Endothelial cell of umbilical vein (primary cell): ENCODE results near the gene ASB6. TPM values are rescaled to one million over a fixed set of nuclear protein-coding genes. Genes with fewer than 3 reads are reported as not detected.

ENCODE experiments used
- BruUV-seq: library from RNA; stranded (reverse); fragments of 400-500 nt; replicated peaks from 2 replicates; lab custom pipeline; 2021; lab: Mats Ljungman, UMichigan
- CTCF ChIA-PET: fragments of 300-600, 350-600 bp; sonication (Branson Sonifier 250); formaldehyde crosslinking; loops from one replicate; lab custom pipeline; 2021; ENCODE audit warnings: antibody characterized with exemption, inconsistent platforms; lab: Charles Lee
- POLR2A ChIA-PET: fragments of 300-600, 350-600 bp; sonication (Branson Sonifier 250); formaldehyde crosslinking; loops from one replicate; lab custom pipeline; 2021; ENCODE audit warnings: antibody characterized with exemption, inconsistent platforms; lab: Charles Lee
- DNase-seq: peaks from one replicate; pipeline ENCODE4 v3.0.0-alpha.2; 2011; ENCODE audit warnings: low read depth, low spot score
- FAIRE-seq: peaks from 2 replicates; lab custom pipeline; 2011; peaks lifted over from hg19 to GRCh38; lab: Jason Lieb, UNC
- H2AFZ ChIP-seq: 2 replicates; pipeline ENCODE4 v1.6.0; 2012; ENCODE audit warnings: low read depth, low read length, control low read depth, inconsistent platforms
- H3K27ac ChIP-seq: 2 replicates; pipeline ENCODE4 v1.5.1; 2011; ENCODE audit warnings: low read depth, mild to moderate bottlenecking, control low read depth, low read length, moderate library complexity; ENCODE audit not compliant: insufficient read depth
- H3K27me3 ChIP-seq, 2 experiments: 2 replicates each; pipeline versions ENCODE4 v1.6.0 to v1.6.1; 2011; ENCODE audit warnings: low read length in 2 of 2, mixed read lengths in 1 of 2; ENCODE audit not compliant: control insufficient read depth in 2 of 2, insufficient read depth in 2 of 2
- H3K36me3 ChIP-seq, 2 experiments: 2 replicates in 1 of 2; 3 replicates in 1 of 2; pipeline ENCODE4 v1.5.1; 2011; ENCODE audit warnings: low read length in 2 of 2, mild to moderate bottlenecking in 1 of 2, moderate library complexity in 1 of 2; ENCODE audit not compliant: control insufficient read depth in 2 of 2, insufficient read depth in 2 of 2; ENCODE audit errors: extremely low read depth in 1 of 2
- H3K4me1 ChIP-seq: 3 replicates; pipeline ENCODE4 v1.5.1; 2011; ENCODE audit warnings: mild to moderate bottlenecking, low read length; ENCODE audit not compliant: control insufficient read depth, insufficient read depth; ENCODE audit errors: extremely low read depth
- H3K4me2 ChIP-seq: 2 replicates; pipeline ENCODE4 v1.6.1; 2011; ENCODE audit warnings: low read length, control low read depth, mixed read lengths; ENCODE audit not compliant: insufficient read depth
- H3K4me3 ChIP-seq, 3 experiments: fragments of 200-600 bp in 1 of 3; sonication (generic), shearing (Covaris generic) in 1 of 3; replicated peaks in 1 of 3; 2 replicates each; pipeline ENCODE4 v1.5.1; 2011 to 2016; ENCODE audit warnings: control low read depth in 3 of 3, low read length in 3 of 3, mild to moderate bottlenecking in 2 of 3, inconsistent platforms in 1 of 3, low read depth in 1 of 3, moderate library complexity in 1 of 3; ENCODE audit not compliant: insufficient read depth in 1 of 3
- H3K79me2 ChIP-seq: 2 replicates; pipeline ENCODE4 v1.6.0; 2012; ENCODE audit warnings: low read length, inconsistent platforms; ENCODE audit not compliant: control insufficient read depth, insufficient read depth
- H3K9ac ChIP-seq: replicated peaks from 2 replicates; pipeline ENCODE3; 2011; ENCODE audit warnings: low read length, control low read depth; ENCODE audit not compliant: insufficient read depth; ENCODE audit errors: extremely low read depth
- H3K9me1 ChIP-seq: replicated peaks from 3 replicates; pipeline ENCODE4 v1.6.0; 2011; ENCODE audit warnings: mild to moderate bottlenecking, low read length; ENCODE audit not compliant: control insufficient read depth, insufficient read depth; ENCODE audit errors: extremely low read depth
- H3K9me3 ChIP-seq: replicated peaks from 2 replicates; pipeline ENCODE4 v1.5.1; 2012; ENCODE audit warnings: low read length, inconsistent platforms; ENCODE audit not compliant: control insufficient read depth, insufficient read depth
- H4K20me1 ChIP-seq: replicated peaks from 2 replicates; pipeline ENCODE3; 2011; ENCODE audit warnings: mild to moderate bottlenecking, low read length; ENCODE audit not compliant: control insufficient read depth, insufficient read depth; ENCODE audit errors: extremely low read depth
- EZH2 ChIP-seq: IDR thresholded peaks from 2 replicates; pipeline ENCODE4 v1.6.1; 2012; ENCODE audit warnings: borderline replicate concordance, low read depth, mild to moderate bottlenecking, moderate library complexity, low read length, inconsistent platforms; ENCODE audit not compliant: severe bottlenecking
- FOS ChIP-seq: IDR thresholded peaks from 2 replicates; pipeline ENCODE4 v1.6.1; 2011; ENCODE audit warnings: mild to moderate bottlenecking, low read length, moderate library complexity, borderline replicate concordance; ENCODE audit not compliant: insufficient read depth
- GATA2 ChIP-seq: IDR thresholded peaks from 2 replicates; pipeline ENCODE4 v1.7.0; 2011; ENCODE audit warnings: low read depth, mild to moderate bottlenecking, moderate library complexity, mixed read lengths, low read length; ENCODE audit not compliant: insufficient read length, insufficient read depth
- JUN ChIP-seq: IDR thresholded peaks from 2 replicates; pipeline ENCODE4 v1.6.1; 2011; ENCODE audit warnings: borderline replicate concordance, low read depth; ENCODE audit not compliant: insufficient read length, insufficient read depth
- MYC ChIP-seq: IDR thresholded peaks from one replicate; pipeline ENCODE4 v1.6.1; 2011; ENCODE audit warnings: mild to moderate bottlenecking, low read depth, low read length
- POLR2A ChIP-seq: IDR thresholded peaks from 2 replicates; pipeline ENCODE4 v1.6.1; 2012; ENCODE audit warnings: low read depth, mild to moderate bottlenecking, control low read depth, low read length
- POLR2AphosphoS5 ChIP-seq: IDR thresholded peaks from 2 replicates; pipeline ENCODE4 v1.6.1; 2012; ENCODE audit warnings: low read depth, mild to moderate bottlenecking, control low read depth, low read length, moderate library complexity; ENCODE audit not compliant: insufficient read depth
- dilution Hi-C: fragments of 300-500 bp; cut with MboI; formaldehyde crosslinking; loops from one replicate; pipeline ENCODE4 v1.15.0; 2019; ENCODE audit warnings: low sequenced_read_pairs; ENCODE audit not compliant: extremely low pct_ligation_motif_present
- intact Hi-C: fragments of 100-400 bp; cut with micrococcal nuclease; formaldehyde crosslinking; loops from one replicate; pipeline ENCODE4 v1.10.0; 2022
- polyA plus RNA-seq, 4 experiments: library from polyadenylated mRNA; depleted of rRNA in 3 of 4; stranded (reverse) in 3 of 4; unstranded in 1 of 4; fragments of >200 nt; gene quantifications; 2 replicates each; pipeline versions ENCODE4 v1.2.1 to v1.2.3, GENCODE V29; 2011 to 2012; ENCODE audit warnings: missing spikeins in 1 of 4
- total RNA-seq: library from RNA; stranded (reverse); gene quantifications from 2 replicates; pipeline ENCODE4 v1.2.3, GENCODE V29; 2021
- TF ChIP-seq, protein P1 (sequence below): IDR thresholded peaks from 2 replicates; pipeline ENCODE4 v1.6.1; 2011; ENCODE audit not compliant: insufficient read depth, insufficient read length
- TF ChIP-seq, protein P2 (sequence below), 2 donors: IDR thresholded peaks; 1 replicate in 1 of 2; 2 replicates in 1 of 2; pipeline ENCODE4 v1.5.1; 2011; ENCODE audit warnings: low read length in 2 of 2, mild to moderate bottlenecking in 2 of 2, moderate library complexity in 2 of 2, control low read depth in 1 of 2, inconsistent platforms in 1 of 2, low read depth in 1 of 2; ENCODE audit not compliant: insufficient read depth in 1 of 2; ENCODE audit errors: extremely low read depth in 1 of 2

Gene ASB6
- total and polyA plus RNA-seq, 2 donors (not counting 3 experiments of a cell fraction or from before 2014, with no cell fraction given): 20.3 to 23.8 TPM

DNA sequence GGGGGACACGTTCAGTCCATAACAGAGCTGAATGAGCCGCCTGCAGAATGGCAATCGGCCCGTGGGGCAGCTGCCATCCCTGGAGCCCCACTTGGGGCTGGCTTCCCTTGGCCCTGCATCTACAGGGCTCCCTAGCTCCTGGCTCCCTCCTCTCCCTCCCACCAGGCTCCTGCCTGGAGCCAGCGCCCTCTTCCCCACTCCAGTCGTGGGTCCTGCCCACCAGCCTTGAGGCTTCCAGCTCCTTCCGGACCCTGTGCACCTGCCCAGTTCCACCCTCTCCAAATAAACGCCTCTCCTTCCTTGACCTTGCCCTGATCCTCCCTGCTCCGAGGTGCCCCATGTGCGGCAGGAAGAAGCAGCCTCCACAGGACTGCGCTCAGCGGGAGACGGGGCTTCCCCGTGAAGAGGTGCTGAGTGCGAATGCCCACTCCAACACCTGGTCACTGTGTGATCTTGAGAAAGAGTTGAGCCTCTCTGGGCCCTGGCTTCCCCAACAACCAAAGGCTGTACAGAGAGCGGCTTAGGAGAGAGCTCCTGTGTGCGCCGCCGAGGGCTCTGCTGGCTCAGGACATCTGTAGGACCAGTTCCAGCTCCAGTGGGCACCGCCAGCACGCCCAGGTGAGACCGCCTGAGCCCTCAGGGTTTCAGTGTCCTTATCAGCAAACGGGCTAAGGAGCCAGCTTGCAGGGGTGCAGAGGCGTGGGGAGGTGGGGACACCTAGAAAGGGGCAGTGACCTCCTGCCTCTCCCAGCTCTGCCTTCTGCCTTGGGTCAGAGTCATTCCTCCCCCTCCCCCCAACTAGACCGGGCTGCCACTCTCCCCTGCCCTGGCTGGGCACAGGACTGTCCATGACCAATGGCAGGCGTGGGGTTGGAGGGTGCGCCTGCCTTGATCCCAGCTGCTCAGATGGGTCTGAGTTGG, 33.1 kb downstream of the ASB6 start:
- DNase-seq: no peak
- peaks cover 0 to 5% of the 10 kb centered on the region in 2 experiments for H3K27me3 ChIP-seq
- no peaks in the 10 kb centered on the region for H3K36me3 ChIP-seq
- FAIRE-seq: no peak
- no peak overlapping the region for H2AFZ ChIP-seq
- no peaks in the 10 kb centered on the region for H3K9me3 ChIP-seq
- H4K20me1 ChIP-seq: no peaks in the 10 kb centered on the region
- H3K27ac ChIP-seq: no peak overlapping the region
- ChIA-PET POLR2A (interaction anchor here (1.5 kb wide), 1 partner anchor 469 kb away, joined by 4 read pairs; no protein-coding TSS in a partner anchor), CTCF (interaction anchor here (0.8 to 7.0 kb wide), 11 partner anchors 125 to 477 kb away, joined by 3 to 100 read pairs (median 5); no protein-coding TSS in a partner anchor)
- BruUV-seq: no TSS peak
- TF ChIP-seq POLR2A: no peak
- TF ChIP-seq, protein P1, sequence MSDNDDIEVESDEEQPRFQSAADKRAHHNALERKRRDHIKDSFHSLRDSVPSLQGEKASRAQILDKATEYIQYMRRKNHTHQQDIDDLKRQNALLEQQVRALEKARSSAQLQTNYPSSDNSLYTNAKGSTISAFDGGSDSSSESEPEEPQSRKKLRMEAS: no peak
- no peak for TF ChIP-seq POLR2AphosphoS5
- no peak for TF ChIP-seq EZH2
- TF ChIP-seq JUN: no peak
- TF ChIP-seq MYC: no peak
- TF ChIP-seq, protein P2, sequence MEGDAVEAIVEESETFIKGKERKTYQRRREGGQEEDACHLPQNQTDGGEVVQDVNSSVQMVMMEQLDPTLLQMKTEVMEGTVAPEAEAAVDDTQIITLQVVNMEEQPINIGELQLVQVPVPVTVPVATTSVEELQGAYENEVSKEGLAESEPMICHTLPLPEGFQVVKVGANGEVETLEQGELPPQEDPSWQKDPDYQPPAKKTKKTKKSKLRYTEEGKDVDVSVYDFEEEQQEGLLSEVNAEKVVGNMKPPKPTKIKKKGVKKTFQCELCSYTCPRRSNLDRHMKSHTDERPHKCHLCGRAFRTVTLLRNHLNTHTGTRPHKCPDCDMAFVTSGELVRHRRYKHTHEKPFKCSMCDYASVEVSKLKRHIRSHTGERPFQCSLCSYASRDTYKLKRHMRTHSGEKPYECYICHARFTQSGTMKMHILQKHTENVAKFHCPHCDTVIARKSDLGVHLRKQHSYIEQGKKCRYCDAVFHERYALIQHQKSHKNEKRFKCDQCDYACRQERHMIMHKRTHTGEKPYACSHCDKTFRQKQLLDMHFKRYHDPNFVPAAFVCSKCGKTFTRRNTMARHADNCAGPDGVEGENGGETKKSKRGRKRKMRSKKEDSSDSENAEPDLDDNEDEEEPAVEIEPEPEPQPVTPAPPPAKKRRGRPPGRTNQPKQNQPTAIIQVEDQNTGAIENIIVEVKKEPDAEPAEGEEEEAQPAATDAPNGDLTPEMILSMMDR (IDR thresholded peaks at IDR 0.05; ENCODE audit: extremely low read depth in 1 of 2, insufficient read depth in 1 of 2, low read depth in 1 of 2, low read length in 2 of 2): no peak
- no peak for TF ChIP-seq GATA2
- no peak for TF ChIP-seq FOS
- no peaks in the 10 kb centered on the region for H3K79me2 ChIP-seq
- intact Hi-C loops (no loop called here), dilution Hi-C loops (no loop called here)
- peaks cover 14% of the 10 kb centered on the region for H3K4me1 ChIP-seq
- H3K4me3 ChIP-seq: no peak overlapping the region
- H3K9me1 ChIP-seq: no peaks in the 10 kb centered on the region
- no peak overlapping the region for H3K4me2 ChIP-seq
- H3K9ac ChIP-seq: no peak overlapping the region
